ENCODE results near the gene CRISP3. TPM values are rescaled to one million over a fixed set of nuclear protein-coding genes. Genes with fewer than 3 reads are reported as not detected.

The CRISP3 gene
- total RNA-seq, 1 experiment from 2014 or later: not detected

DNA sequence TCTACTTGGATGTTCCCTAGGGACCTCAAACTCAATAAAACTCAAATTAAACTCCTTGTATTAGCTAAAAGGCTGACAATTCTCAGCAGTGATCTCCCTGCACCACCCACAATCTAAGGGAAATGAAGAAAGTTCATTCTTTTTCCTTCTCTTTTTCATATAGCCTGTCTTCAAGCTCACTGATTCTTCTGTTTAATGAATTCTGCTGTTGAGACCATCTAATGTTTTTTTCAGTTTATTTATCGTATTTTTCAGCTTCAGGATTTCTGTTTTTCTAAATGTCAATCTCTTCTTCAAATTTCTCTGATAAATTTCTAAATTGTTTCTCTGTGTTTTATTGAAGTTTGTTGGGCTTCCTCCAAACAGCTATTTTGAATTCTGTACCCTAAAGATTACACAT lies 50.7 kb downstream of the CRISP3 start:
- peaks cover 4% of the 10 kb centered on the region; the same call in 1 of the 2 replicates for H3K36me3 Mint-ChIP-seq
- POLR2A ChIA-PET: no interaction called here
- no peak for ATAC-seq
- H3K9me3 Mint-ChIP-seq: peaks cover 9% of the 10 kb centered on the region
- no peak for DNase-seq (ENCODE audit: low spot score)
- no peaks in the 10 kb centered on the region for H3K27me3 Mint-ChIP-seq (ENCODE audit: low read depth)
- H3K4me1 Mint-ChIP-seq: 0 out of 2 replicates have a peak, but pooled peaks cover 3% of the 10 kb centered on the region
- no peak overlapping the region for H3K4me3 Mint-ChIP-seq
- CTCF ChIA-PET: no interaction called here
- no peak overlapping the region for H3K27ac Mint-ChIP-seq
- no peak for TF ChIP-seq ZNF219 (CRISPR knock-in tag; IDR thresholded peaks at IDR 0.05; ENCODE audit: borderline replicate concordance)
- TF ChIP-seq, protein P1, sequence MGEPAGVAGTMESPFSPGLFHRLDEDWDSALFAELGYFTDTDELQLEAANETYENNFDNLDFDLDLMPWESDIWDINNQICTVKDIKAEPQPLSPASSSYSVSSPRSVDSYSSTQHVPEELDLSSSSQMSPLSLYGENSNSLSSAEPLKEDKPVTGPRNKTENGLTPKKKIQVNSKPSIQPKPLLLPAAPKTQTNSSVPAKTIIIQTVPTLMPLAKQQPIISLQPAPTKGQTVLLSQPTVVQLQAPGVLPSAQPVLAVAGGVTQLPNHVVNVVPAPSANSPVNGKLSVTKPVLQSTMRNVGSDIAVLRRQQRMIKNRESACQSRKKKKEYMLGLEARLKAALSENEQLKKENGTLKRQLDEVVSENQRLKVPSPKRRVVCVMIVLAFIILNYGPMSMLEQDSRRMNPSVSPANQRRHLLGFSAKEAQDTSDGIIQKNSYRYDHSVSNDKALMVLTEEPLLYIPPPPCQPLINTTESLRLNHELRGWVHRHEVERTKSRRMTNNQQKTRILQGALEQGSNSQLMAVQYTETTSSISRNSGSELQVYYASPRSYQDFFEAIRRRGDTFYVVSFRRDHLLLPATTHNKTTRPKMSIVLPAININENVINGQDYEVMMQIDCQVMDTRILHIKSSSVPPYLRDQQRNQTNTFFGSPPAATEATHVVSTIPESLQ (CRISPR knock-in tag; IDR thresholded peaks at IDR 0.05): no peak
- TF ChIP-seq CBFB (CRISPR knock-in tag; IDR thresholded peaks at IDR 0.05; ENCODE audit: low read depth): no peak
- TF ChIP-seq ESRRA (CRISPR knock-in tag; IDR thresholded peaks at IDR 0.05; ENCODE audit: borderline replicate concordance): no peak
- TF ChIP-seq, protein P2, sequence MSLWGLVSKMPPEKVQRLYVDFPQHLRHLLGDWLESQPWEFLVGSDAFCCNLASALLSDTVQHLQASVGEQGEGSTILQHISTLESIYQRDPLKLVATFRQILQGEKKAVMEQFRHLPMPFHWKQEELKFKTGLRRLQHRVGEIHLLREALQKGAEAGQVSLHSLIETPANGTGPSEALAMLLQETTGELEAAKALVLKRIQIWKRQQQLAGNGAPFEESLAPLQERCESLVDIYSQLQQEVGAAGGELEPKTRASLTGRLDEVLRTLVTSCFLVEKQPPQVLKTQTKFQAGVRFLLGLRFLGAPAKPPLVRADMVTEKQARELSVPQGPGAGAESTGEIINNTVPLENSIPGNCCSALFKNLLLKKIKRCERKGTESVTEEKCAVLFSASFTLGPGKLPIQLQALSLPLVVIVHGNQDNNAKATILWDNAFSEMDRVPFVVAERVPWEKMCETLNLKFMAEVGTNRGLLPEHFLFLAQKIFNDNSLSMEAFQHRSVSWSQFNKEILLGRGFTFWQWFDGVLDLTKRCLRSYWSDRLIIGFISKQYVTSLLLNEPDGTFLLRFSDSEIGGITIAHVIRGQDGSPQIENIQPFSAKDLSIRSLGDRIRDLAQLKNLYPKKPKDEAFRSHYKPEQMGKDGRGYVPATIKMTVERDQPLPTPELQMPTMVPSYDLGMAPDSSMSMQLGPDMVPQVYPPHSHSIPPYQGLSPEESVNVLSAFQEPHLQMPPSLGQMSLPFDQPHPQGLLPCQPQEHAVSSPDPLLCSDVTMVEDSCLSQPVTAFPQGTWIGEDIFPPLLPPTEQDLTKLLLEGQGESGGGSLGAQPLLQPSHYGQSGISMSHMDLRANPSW (CRISPR knock-in tag; conservative IDR thresholded peaks at IDR 0.05; ENCODE audit: low read depth): no peak
- TF ChIP-seq, protein P3, sequence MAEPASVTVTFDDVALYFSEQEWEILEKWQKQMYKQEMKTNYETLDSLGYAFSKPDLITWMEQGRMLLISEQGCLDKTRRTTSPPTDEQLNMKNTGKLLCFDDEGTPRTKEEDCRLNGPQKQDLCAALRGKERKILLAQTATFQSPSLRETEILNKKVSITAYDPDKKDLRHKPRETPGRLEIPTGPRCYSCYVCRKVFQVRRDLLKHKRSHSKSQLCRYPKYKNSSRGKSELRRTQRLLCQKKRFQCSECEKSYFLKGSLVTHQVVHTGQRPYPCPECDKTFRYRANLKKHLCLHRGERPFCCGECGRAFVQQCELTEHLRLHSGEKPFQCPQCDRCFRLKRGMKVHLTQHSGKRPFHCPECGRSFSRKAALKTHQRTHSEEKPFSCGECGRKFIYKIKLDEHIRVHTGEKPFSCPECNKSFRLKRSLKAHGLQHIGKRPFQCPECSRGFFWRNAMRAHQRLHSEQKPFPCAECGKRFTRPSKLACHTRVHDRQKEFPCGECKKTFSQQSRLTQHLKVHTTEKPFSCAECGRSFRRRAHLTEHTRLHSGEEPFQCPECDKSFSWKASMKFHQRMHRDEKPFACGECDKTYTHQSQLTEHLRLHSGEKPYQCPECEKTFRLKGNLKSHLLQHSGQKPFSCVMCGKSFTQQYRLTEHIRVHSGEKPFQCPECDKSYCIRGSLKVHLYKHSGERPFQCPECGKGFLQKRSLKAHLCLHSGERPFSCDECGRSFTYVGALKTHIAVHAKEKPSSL (CRISPR knock-in tag; conservative IDR thresholded peaks at IDR 0.05): no peak
- no peak for TF ChIP-seq NR2C2 (CRISPR knock-in tag; IDR thresholded peaks at IDR 0.05)
- TF ChIP-seq KAT7 (CRISPR knock-in tag; IDR thresholded peaks at IDR 0.05; ENCODE audit: borderline replicate concordance): no peak
- TF ChIP-seq ZNF416 (CRISPR knock-in tag; IDR thresholded peaks at IDR 0.05): no peak
- TF ChIP-seq NR3C1 (CRISPR knock-in tag; conservative IDR thresholded peaks at IDR 0.05; ENCODE audit: low read depth): no peak
- no peak for TF ChIP-seq CREB1 (CRISPR knock-in tag; IDR thresholded peaks at IDR 0.05)
- no peak for TF ChIP-seq ZNF671 (CRISPR knock-in tag; IDR thresholded peaks at IDR 0.05)
- no peak for TF ChIP-seq ZNF317 (CRISPR knock-in tag; IDR thresholded peaks at IDR 0.05; ENCODE audit: borderline replicate concordance, low read depth)
- TF ChIP-seq, protein P4, sequence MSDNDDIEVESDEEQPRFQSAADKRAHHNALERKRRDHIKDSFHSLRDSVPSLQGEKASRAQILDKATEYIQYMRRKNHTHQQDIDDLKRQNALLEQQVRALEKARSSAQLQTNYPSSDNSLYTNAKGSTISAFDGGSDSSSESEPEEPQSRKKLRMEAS (CRISPR knock-in tag; IDR thresholded peaks at IDR 0.05): no peak
- TF ChIP-seq, protein P5, sequence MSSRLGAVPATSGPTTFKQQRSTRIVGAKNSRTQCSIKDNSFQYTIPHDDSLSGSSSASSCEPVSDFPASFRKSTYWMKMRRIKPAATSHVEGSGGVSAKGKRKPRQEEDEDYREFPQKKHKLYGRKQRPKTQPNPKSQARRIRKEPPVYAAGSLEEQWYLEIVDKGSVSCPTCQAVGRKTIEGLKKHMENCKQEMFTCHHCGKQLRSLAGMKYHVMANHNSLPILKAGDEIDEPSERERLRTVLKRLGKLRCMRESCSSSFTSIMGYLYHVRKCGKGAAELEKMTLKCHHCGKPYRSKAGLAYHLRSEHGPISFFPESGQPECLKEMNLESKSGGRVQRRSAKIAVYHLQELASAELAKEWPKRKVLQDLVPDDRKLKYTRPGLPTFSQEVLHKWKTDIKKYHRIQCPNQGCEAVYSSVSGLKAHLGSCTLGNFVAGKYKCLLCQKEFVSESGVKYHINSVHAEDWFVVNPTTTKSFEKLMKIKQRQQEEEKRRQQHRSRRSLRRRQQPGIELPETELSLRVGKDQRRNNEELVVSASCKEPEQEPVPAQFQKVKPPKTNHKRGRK (CRISPR knock-in tag; IDR thresholded peaks at IDR 0.05; ENCODE audit: borderline replicate concordance): no peak
- no peak for TF ChIP-seq RORB (CRISPR knock-in tag; IDR thresholded peaks at IDR 0.05)
- TF ChIP-seq, protein P6, sequence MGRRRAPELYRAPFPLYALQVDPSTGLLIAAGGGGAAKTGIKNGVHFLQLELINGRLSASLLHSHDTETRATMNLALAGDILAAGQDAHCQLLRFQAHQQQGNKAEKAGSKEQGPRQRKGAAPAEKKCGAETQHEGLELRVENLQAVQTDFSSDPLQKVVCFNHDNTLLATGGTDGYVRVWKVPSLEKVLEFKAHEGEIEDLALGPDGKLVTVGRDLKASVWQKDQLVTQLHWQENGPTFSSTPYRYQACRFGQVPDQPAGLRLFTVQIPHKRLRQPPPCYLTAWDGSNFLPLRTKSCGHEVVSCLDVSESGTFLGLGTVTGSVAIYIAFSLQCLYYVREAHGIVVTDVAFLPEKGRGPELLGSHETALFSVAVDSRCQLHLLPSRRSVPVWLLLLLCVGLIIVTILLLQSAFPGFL (CRISPR knock-in tag; IDR thresholded peaks at IDR 0.05; ENCODE audit: borderline replicate concordance): no peak
